Fibroblast of pulmonary artery (primary cell): ENCODE measurements around the gene PRKAG2.

ENCODE experiments used
- DNase-seq: peaks from one replicate; pipeline ENCODE4 v3.0.0-alpha.2; 2010; ENCODE audit warnings: low read depth
- H3K4me3 ChIP-seq: replicated peaks from 2 replicates; pipeline ENCODE4 v1.5.1; 2011; ENCODE audit warnings: low read depth, mild to moderate bottlenecking, control low read depth, low read length, moderate library complexity
- CTCF ChIP-seq: IDR thresholded peaks from 2 replicates; pipeline ENCODE4 v1.5.1; 2011; ENCODE audit warnings: mild to moderate bottlenecking, control low read depth, low read length, inconsistent platforms; ENCODE audit errors: missing control alignments

PRKAG2 gene

GRCh38 chr7:151781161-151781845 lies 95.6 kb downstream of the PRKAG2 start:
- TF ChIP-seq CTCF = no peak

GRCh38 chr7:151780631-151781030 lies 96.3 kb downstream of the PRKAG2 start:
- no peak for TF ChIP-seq CTCF
- no peak overlapping the region for H3K4me3 ChIP-seq
- no peak for DNase-seq

More at GRCh38 chr7:151781161-151781845, 95.6 kb downstream of the PRKAG2 start:
- no peak for DNase-seq
- H3K4me3 ChIP-seq = no peak overlapping the region

- no peak overlapping the region for H3K4me3 ChIP-seq
- no peak for TF ChIP-seq CTCF
- no peak for DNase-seq
Observed at GRCh38 chr7:151779678-151780077, 97.2 kb downstream of the PRKAG2 start.

- TF ChIP-seq CTCF = no peak
- no peak for DNase-seq
- no peak overlapping the region for H3K4me3 ChIP-seq
Observed at GRCh38 chr7:151779255-151779654, 97.7 kb downstream of the PRKAG2 start.

- TF ChIP-seq CTCF = no peak
- no peak for DNase-seq
- no peak overlapping the region for H3K4me3 ChIP-seq
Observed at GRCh38 chr7:151777908-151778670, 98.8 kb downstream of the PRKAG2 start.

- no peak for DNase-seq
- no peak overlapping the region for H3K4me3 ChIP-seq
- no peak for TF ChIP-seq CTCF
Observed at GRCh38 chr7:151777495-151777880, 99.4 kb downstream of the PRKAG2 start.
